Upper lobe of right lung (tissue), 1 donor: ENCODE measurements around the gene PHOX2A. TPM values are rescaled to one million over a fixed set of nuclear protein-coding genes. Genes with fewer than 3 reads are reported as not detected.
"Not testable (repeated sequence)": the region's sequence is repeated elsewhere in the genome, so short reads cannot be mapped to it uniquely, and the experiment has no call there.

Source experiments
- ATAC-seq: fragments of 200-7000 bp; cut with Tn5 transposase; one replicate; pipeline ENCODE4 v1.9.1; 2020; ENCODE audit warnings: mild to moderate bottlenecking, moderate library complexity
- DNase-seq: peaks from one replicate; pipeline ENCODE4 v3.0.0-alpha.2; 2020
- H3K27ac ChIP-seq: fragments of 200-600 bp; one replicate; pipeline ENCODE4 v1.8.0; 2022
- H3K27me3 ChIP-seq: fragments of 200-600 bp; one replicate; pipeline ENCODE4 v1.8.0; 2022; ENCODE audit warnings: mild to moderate bottlenecking
- H3K36me3 ChIP-seq: fragments of 200-600 bp; one replicate; pipeline ENCODE4 v1.8.0; 2022
- H3K4me1 ChIP-seq: fragments of 200-600 bp; one replicate; pipeline ENCODE4 v1.8.0; 2022
- H3K4me3 ChIP-seq: fragments of 200-600 bp; one replicate; pipeline ENCODE4 v1.8.0; 2022; ENCODE audit warnings: mild to moderate bottlenecking
- H3K9me3 ChIP-seq: fragments of 200-600 bp; one replicate; pipeline ENCODE4 v1.8.0; 2022
- intact Hi-C: fragments of 100-400 bp; cut with DNase I; formaldehyde crosslinking; loops from one replicate; pipeline ENCODE4 v1.11.0; 2022
- long read RNA-seq: library from polyadenylated mRNA; unstranded; transcript quantifications from one replicate; pipeline ENCODE4 v2.0.0, GENCODE V29; 2021
- total RNA-seq: library from RNA; stranded (reverse); fragmentation: NEBNext Ultra II Directional; extraction: Animal tissue kit (Norgen Biotek cat#: 25700); gene quantifications from one replicate; pipeline ENCODE4 v1.2.1, GENCODE V29; 2021
- TF ChIP-seq, protein P1 (sequence below): fragments of 200-600 bp; IDR thresholded peaks from one replicate; pipeline ENCODE4 v1.8.0; 2022; ENCODE audit warnings: antibody characterized with exemption
- donor health status: DM: no; HTN: yes; CAD: no; lungs with severe emphysema.

Gene PHOX2A
- total RNA-seq, result not detected
- long read RNA-seq, result 0 reads

DNA sequence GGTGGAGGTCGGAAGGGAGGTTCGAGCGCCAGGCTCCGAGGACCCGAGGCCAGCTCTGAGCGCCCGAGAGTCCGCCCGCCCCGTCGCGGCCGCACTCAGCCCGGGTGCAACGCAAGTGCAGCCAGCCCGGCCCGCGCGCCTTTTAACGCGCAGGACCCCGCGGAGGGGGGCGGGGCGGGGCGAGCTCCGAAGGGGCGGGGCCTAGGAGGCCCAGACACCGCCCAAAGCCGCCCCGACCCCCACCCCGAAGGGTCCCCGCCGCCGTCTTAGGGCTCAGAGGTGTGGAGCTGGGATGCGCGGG, at the start of gene PHOX2A:
Gene PHOX2A, minus strand, starts transcription at position 117 of the 301 bp plus-strand sequence. CDS start 172 bp downstream, outside the sequence.
- H3K27ac ChIP-seq, result no peak within 1 kb of the TSS
- peak within 1 kb of the TSS; percentile 16 for H3K4me3 ChIP-seq
- DNase-seq (no peak), ATAC-seq (no peak)
- TF ChIP-seq, protein P1, sequence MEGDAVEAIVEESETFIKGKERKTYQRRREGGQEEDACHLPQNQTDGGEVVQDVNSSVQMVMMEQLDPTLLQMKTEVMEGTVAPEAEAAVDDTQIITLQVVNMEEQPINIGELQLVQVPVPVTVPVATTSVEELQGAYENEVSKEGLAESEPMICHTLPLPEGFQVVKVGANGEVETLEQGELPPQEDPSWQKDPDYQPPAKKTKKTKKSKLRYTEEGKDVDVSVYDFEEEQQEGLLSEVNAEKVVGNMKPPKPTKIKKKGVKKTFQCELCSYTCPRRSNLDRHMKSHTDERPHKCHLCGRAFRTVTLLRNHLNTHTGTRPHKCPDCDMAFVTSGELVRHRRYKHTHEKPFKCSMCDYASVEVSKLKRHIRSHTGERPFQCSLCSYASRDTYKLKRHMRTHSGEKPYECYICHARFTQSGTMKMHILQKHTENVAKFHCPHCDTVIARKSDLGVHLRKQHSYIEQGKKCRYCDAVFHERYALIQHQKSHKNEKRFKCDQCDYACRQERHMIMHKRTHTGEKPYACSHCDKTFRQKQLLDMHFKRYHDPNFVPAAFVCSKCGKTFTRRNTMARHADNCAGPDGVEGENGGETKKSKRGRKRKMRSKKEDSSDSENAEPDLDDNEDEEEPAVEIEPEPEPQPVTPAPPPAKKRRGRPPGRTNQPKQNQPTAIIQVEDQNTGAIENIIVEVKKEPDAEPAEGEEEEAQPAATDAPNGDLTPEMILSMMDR, result no peak
- peaks cover 18% of the 10 kb centered on the region for H3K4me1 ChIP-seq
- H3K9me3 ChIP-seq, result no peaks in the 10 kb centered on the region
- peaks cover 85% of the 10 kb centered on the region for H3K27me3 ChIP-seq
- H3K36me3 ChIP-seq, result no peaks in the 10 kb centered on the region
- intact Hi-C loops, result no loop called here

DNA sequence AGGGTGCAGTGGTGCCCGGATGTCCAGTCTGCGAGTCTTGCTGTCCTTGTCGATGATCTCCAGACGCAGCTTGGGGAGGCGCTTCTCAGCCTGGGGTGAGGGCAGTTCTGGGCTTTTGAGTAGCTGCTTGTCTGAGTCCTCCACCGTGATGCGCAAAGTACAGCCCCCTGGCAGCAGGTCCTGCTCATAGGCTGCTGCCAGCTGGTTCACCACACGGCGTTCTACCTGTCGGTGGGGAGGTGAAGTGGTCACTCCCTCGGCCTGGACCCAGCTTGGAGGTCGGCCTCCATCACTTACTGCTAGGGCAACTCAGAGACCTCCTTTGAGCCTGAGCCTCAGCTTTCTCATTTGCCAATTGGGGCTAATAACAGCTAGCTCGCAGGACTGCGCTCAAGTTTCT, 49.4 kb upstream of the PHOX2A start:
- Histone ChIP-seq H3K9me3 (no peaks in the 10 kb centered on the region), H3K27ac (no peak overlapping the region), H3K4me3 (no peak overlapping the region), H3K27me3 (no peaks in the 10 kb centered on the region), H3K36me3 (peaks cover 7% of the 10 kb centered on the region), H3K4me1 (no peaks in the 10 kb centered on the region)
- no peak for DNase-seq
- intact Hi-C loops, result no loop called here
- ATAC-seq, result no peak
- TF ChIP-seq, protein P1, result no peak

DNA sequence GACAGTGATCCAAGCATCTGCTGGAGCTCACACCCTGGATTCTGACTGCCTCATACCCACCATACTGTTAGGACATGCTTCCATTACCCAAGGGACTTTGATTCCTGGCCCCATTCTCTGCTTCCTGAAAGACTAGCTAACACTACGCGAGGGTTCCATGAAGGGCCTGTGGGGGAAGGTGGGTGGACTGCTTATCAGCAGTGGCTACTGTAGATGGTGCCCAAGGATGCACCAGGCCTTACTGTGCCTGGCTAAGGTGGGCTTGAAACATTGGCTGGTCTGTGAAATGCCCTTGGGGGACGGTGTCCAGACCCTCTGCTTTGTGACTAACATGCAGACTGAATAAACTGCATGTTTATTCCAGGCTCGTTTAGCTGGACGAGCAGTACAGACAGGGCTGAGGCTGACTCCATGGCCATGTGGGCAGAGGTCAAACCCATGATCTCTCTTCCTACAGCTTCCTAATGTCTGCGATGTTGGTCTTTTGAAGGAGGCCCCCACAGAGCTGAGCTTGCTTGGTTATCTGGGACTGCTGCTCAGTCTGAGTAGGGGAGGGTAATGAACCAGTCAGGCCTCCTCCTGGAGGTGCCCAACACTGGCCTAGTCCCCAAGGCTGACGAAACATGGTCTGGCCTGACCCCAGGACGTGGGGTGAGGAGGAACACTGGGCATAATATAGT, 48.3 kb upstream of the PHOX2A start:
- TF ChIP-seq, protein P1, result no peak
- ATAC-seq (no peak), DNase-seq (no peak)
- Histone ChIP-seq H3K4me1 (no peaks in the 10 kb centered on the region), H3K4me3 (no peak overlapping the region), H3K36me3 (peaks cover 7% of the 10 kb centered on the region), H3K9me3 (no peaks in the 10 kb centered on the region), H3K27ac (no peak overlapping the region), H3K27me3 (no peaks in the 10 kb centered on the region)
- intact Hi-C loops, result no loop called here

DNA sequence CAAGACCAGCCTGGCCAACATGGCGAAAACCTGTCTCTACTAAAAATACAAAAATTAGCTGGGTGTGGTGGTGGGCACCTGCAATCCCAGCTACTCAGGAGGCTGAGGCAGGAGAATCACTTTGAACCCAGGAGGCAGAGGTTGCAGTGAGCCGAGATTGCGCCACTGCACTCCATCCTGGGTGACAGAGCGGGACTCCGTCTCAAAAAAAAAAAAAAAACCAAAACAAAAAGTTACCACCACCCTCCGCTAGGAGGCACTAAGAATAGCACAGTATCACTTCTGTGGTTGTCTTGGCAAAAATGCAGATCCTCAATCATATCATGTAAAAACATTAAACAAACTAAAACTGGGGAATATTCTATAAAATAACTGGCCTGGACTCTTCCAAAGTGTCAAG, 46.8 kb upstream of the PHOX2A start:
- H3K27me3 ChIP-seq, intact Hi-C loops, H3K4me1 ChIP-seq, H3K27ac ChIP-seq, H3K4me3 ChIP-seq, H3K9me3 ChIP-seq, DNase-seq, H3K36me3 ChIP-seq: not testable (repeated sequence)
- TF ChIP-seq, protein P1, result peak; percentile 45
- peak; percentile 52 for ATAC-seq

DNA sequence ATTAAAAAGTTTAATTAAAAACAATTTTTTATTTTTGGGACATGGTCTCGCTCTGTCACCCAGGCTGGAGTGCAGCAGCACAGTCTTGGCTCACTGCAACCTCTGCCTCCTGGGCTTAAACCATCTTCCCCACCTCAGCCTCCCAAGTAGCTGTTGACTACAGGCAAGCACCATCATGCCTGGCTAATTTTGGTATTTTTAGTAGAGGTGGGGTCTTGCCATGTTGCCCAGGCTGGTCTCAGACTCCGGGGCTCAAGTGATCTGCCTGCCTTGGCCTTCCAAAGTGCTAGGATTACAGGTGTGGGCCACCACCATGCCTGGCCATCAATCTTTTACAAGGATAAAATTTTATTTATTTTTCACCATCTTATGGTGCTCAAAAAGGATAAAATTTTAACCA, 43.3 kb upstream of the PHOX2A start:
- Histone ChIP-seq H3K4me1 (no peaks in the 10 kb centered on the region), H3K27ac (no peak overlapping the region), H3K27me3 (peaks cover 4% of the 10 kb centered on the region), H3K9me3 (no peaks in the 10 kb centered on the region), H3K4me3 (no peak overlapping the region), H3K36me3 (no peaks in the 10 kb centered on the region)
- TF ChIP-seq, protein P1, result no peak
- intact Hi-C loops, result no loop called here
- ATAC-seq (no peak), DNase-seq (no peak)

DNA sequence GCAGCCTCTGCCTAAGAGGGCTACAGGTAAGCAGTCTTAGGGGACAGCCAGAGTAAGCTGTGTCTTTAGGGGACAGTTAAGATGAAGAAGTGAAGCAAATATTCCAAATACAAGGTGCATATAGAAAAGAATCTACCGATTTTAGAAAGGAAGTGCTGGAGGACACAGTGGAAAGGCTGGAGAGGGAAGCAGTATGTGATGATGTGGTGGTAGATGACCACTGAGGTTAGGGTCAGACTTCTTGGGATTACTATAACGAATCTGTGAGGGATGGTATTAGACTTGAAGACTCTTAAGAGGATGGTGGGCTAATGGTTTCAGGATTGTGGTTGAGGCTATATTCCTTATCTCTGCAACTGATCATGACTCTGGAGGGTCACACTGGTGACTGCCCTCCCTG, 40.0 kb upstream of the PHOX2A start:
- intact Hi-C loops, result no loop called here
- TF ChIP-seq, protein P1, result no peak
- peaks cover 4% of the 10 kb centered on the region for H3K27me3 ChIP-seq
- no peaks in the 10 kb centered on the region for H3K9me3 ChIP-seq
- H3K4me3 ChIP-seq, result no peak overlapping the region
- ATAC-seq (no peak), DNase-seq (no peak)
- H3K27ac ChIP-seq, result no peak overlapping the region
- H3K36me3 ChIP-seq, result no peaks in the 10 kb centered on the region
- H3K4me1 ChIP-seq, result no peaks in the 10 kb centered on the region
